ENCODE measurements around the gene DGKI. TPM values are rescaled to one million over a fixed set of nuclear protein-coding genes. Genes with fewer than 3 reads are reported as not detected.

The DGKI gene
- total RNA-seq, 1 donor from 2014 or later = 2.2 TPM

- no peak for TF ChIP-seq CTCF (conservative IDR thresholded peaks at IDR 0.05)
- no peak overlapping the region for H3K27ac Mint-ChIP-seq (ENCODE audit: unreplicated experiment)
- no peak for DNase-seq (ENCODE audit: low read depth, low spot score)
- no peak overlapping the region for H3K4me3 Mint-ChIP-seq
- H3K9me3 Mint-ChIP-seq = peaks cover 5% of the 10 kb centered on the region
- H3K4me1 Mint-ChIP-seq = peaks cover 22% of the 10 kb centered on the region
- peaks cover 6% of the 10 kb centered on the region for H3K36me3 Mint-ChIP-seq (ENCODE audit: low read depth)
- H3K27me3 Mint-ChIP-seq (ENCODE audit: low read depth) = no peaks in the 10 kb centered on the region
These were observed 274.6 kb downstream of the DGKI start for GRCh38 chr7:137572056-137572784.

- peaks cover 12% of the 10 kb centered on the region for H3K9me3 Mint-ChIP-seq
- no peak overlapping the region for H3K27ac Mint-ChIP-seq (ENCODE audit: unreplicated experiment)
- H3K4me3 Mint-ChIP-seq = no peak overlapping the region
- DNase-seq (ENCODE audit: low read depth, low spot score) = no peak
- peaks cover 8% of the 10 kb centered on the region for H3K36me3 Mint-ChIP-seq (ENCODE audit: low read depth)
- TF ChIP-seq CTCF (conservative IDR thresholded peaks at IDR 0.05) = no peak
- no peaks in the 10 kb centered on the region for H3K4me1 Mint-ChIP-seq
- H3K27me3 Mint-ChIP-seq (ENCODE audit: low read depth) = no peaks in the 10 kb centered on the region
These were observed 282.1 kb downstream of the DGKI start for GRCh38 chr7:137564677-137565076.

GRCh38 chr7:137563981-137564380, 282.8 kb downstream of the DGKI start:
- Mint-ChIP-seq H3K4me3 (no peak overlapping the region), H3K27me3 (ENCODE audit: low read depth) (no peaks in the 10 kb centered on the region)
- no peak for TF ChIP-seq CTCF (conservative IDR thresholded peaks at IDR 0.05)

GRCh38 chr7:137547485-137547884, 299.3 kb downstream of the DGKI start:
- Mint-ChIP-seq H3K36me3 (ENCODE audit: low read depth) (no peaks in the 10 kb centered on the region), H3K27me3 (ENCODE audit: low read depth) (no peaks in the 10 kb centered on the region), H3K27ac (ENCODE audit: unreplicated experiment) (no peak overlapping the region), H3K9me3 (peaks cover 7% of the 10 kb centered on the region), H3K4me3 (no peak overlapping the region), H3K4me1 (peaks cover 4% of the 10 kb centered on the region)
- DNase-seq (ENCODE audit: low read depth, low spot score) = no peak
- no peak for TF ChIP-seq CTCF (conservative IDR thresholded peaks at IDR 0.05)

More at GRCh38 chr7:137563981-137564380, 282.8 kb downstream of the DGKI start:
- no peak for DNase-seq (ENCODE audit: low read depth, low spot score)
- H3K9me3 Mint-ChIP-seq = peaks cover 11% of the 10 kb centered on the region
- H3K4me1 Mint-ChIP-seq = no peaks in the 10 kb centered on the region
- H3K27ac Mint-ChIP-seq (ENCODE audit: unreplicated experiment) = no peak overlapping the region
- peaks cover 8% of the 10 kb centered on the region for H3K36me3 Mint-ChIP-seq (ENCODE audit: low read depth)

GRCh38 chr7:137546671-137547070, 300.1 kb downstream of the DGKI start:
- Mint-ChIP-seq H3K4me3 (no peak overlapping the region), H3K9me3 (peaks cover 5% of the 10 kb centered on the region), H3K27me3 (ENCODE audit: low read depth) (no peaks in the 10 kb centered on the region), H3K36me3 (ENCODE audit: low read depth) (no peaks in the 10 kb centered on the region), H3K4me1 (peaks cover 4% of the 10 kb centered on the region), H3K27ac (ENCODE audit: unreplicated experiment) (no peak overlapping the region)
- no peak for DNase-seq (ENCODE audit: low read depth, low spot score)
- no peak for TF ChIP-seq CTCF (conservative IDR thresholded peaks at IDR 0.05)

All from neural crest cell (in vitro differentiated cells).